ENCODE results near the gene SPRR4.

GRCh38 chr1:152946651-152947256 lies 23.7 kb upstream of the SPRR4 start, which contains the start of gene SPRR5:
- TF ChIP-seq CTCF (IDR thresholded peaks at IDR 0.05; ENCODE audit: insufficient read depth, low read length), result no peak
- no peak for TF ChIP-seq POLR2AphosphoS5 (IDR thresholded peaks at IDR 0.05; ENCODE audit: low read depth)
- no peak for TF ChIP-seq GABPA (IDR thresholded peaks at IDR 0.05; ENCODE audit: low read depth)
- TF ChIP-seq REST (IDR thresholded peaks at IDR 0.05; ENCODE audit: insufficient replicate concordance, low read depth), result no peak

All from HL-60 (cell line).